GM12878 (cell line): ENCODE results near the gene CNTNAP5. TPM values are rescaled to one million over a fixed set of nuclear protein-coding genes. Genes with fewer than 3 reads are reported as not detected.

Source experiments
- ATAC-seq: fragments of 200-7000 bp; cut with Tn5 transposase; 3 replicates; pipeline ENCODE4 v1.9.1; 2020; ENCODE audit warnings: mild to moderate bottlenecking, moderate library complexity
- BruUV-seq: library from RNA; stranded (reverse); fragments of 400-500 nt; replicated peaks from 2 replicates; lab custom pipeline; 2021; lab: Mats Ljungman, UMichigan
- CTCF ChIA-PET: fragments of 300-600 bp; sonication (Branson Sonifier 250); formaldehyde crosslinking; extraction: SDS; loops from one replicate; lab custom pipeline; 2021; ENCODE audit warnings: inconsistent platforms; lab: Yijun Ruan, JAX
- POLR2A ChIA-PET: fragments of 350-600 bp; formaldehyde crosslinking; extraction: SDS; loops from one replicate; lab custom pipeline; 2021; ENCODE audit warnings: inconsistent platforms; lab: Charles Lee
- RAD21 ChIA-PET: fragments of 300-600 bp; sonication (Branson Sonifier 250); formaldehyde crosslinking; loops from one replicate; lab custom pipeline; 2023; ENCODE audit warnings: antibody characterized with exemption; ENCODE audit not compliant: unreplicated experiment; lab: Charles Lee
- SMC1A ChIA-PET: fragments of 300-600 bp; sonication (Branson Sonifier 250); formaldehyde crosslinking; loops from one replicate; lab custom pipeline; 2023; ENCODE audit not compliant: unreplicated experiment, uncharacterized antibody; lab: Charles Lee
- DNase-seq: peaks from one replicate; pipeline ENCODE4 v3.0.0-alpha.2; 2011; ENCODE audit warnings: low read depth, low spot score
- FAIRE-seq: peaks from 3 replicates; lab custom pipeline; 2011; peaks lifted over from hg19 to GRCh38; lab: Jason Lieb, UNC
- H2AFZ ChIP-seq: 2 replicates; pipeline ENCODE4 v1.6.0; 2011; ENCODE audit warnings: low read depth, low read length, control low read depth; ENCODE audit not compliant: control insufficient read depth
- H3K27ac ChIP-seq: 2 replicates; pipeline ENCODE4 v1.5.1; 2011; ENCODE audit warnings: control low read depth; ENCODE audit not compliant: control insufficient read depth, insufficient read depth
- H3K27me3 ChIP-seq, 2 experiments: replicated peaks in 1 of 2; 2 replicates each; pipeline versions ENCODE4 v1.6.0 to v1.6.1; 2011; ENCODE audit warnings: low read length in 1 of 2; ENCODE audit not compliant: control insufficient read depth in 2 of 2, insufficient read depth in 2 of 2
- H3K36me3 ChIP-seq, 2 experiments: 2 replicates each; pipeline ENCODE4 v1.5.1; 2011; ENCODE audit warnings: low read length in 1 of 2; ENCODE audit not compliant: control insufficient read depth in 2 of 2, insufficient read depth in 2 of 2
- H3K4me1 ChIP-seq: 2 replicates; pipeline ENCODE4 v1.6.1; 2011; ENCODE audit warnings: mild to moderate bottlenecking, low read length, moderate library complexity, mixed read lengths; ENCODE audit not compliant: control insufficient read depth, insufficient read depth
- H3K4me2 ChIP-seq: 2 replicates; pipeline ENCODE4 v1.6.0; 2011; ENCODE audit warnings: control low read depth; ENCODE audit not compliant: control insufficient read depth, insufficient read depth
- H3K4me3 ChIP-seq: fragments of 200-600 bp; sonication (generic); 2 replicates; pipeline ENCODE4 v1.5.1; 2016
- H3K79me2 ChIP-seq: 2 replicates; pipeline ENCODE4 v1.6.0; 2011; ENCODE audit warnings: low read length; ENCODE audit not compliant: control insufficient read depth, insufficient read depth
- H3K9ac ChIP-seq: 2 replicates; pipeline ENCODE4 v1.8.0; 2011; ENCODE audit warnings: low read length, control low read depth, mixed read lengths; ENCODE audit not compliant: control insufficient read depth, insufficient read depth
- H3K9me3 ChIP-seq: replicated peaks from 3 replicates; pipeline ENCODE4 v1.5.1; 2011; ENCODE audit warnings: mild to moderate bottlenecking, low read length; ENCODE audit not compliant: control insufficient read depth, insufficient read depth
- H4K20me1 ChIP-seq: 2 replicates; pipeline ENCODE4 v1.6.0; 2011; ENCODE audit not compliant: control insufficient read depth, insufficient read depth
- CHD1 ChIP-seq: IDR thresholded peaks from 2 replicates; pipeline ENCODE4 v1.6.1; 2012; ENCODE audit warnings: low read depth, low read length, improper control_type of control experiment
- IRF5 ChIP-seq: fragments of 450-650 bp; IDR thresholded peaks from 2 replicates; pipeline ENCODE4 v1.6.1; 2017; ENCODE audit warnings: borderline replicate concordance
- JUND ChIP-seq: IDR thresholded peaks from 2 replicates; pipeline ENCODE4 v1.6.1; 2012; ENCODE audit warnings: low read depth, mild to moderate bottlenecking, low read length, improper control_type of control experiment, moderate library complexity
- PML ChIP-seq: IDR thresholded peaks from 2 replicates; pipeline ENCODE4 v1.6.1; 2012; ENCODE audit warnings: low read length, inconsistent platforms
- POLR2AphosphoS2 ChIP-seq: IDR thresholded peaks from 2 replicates; pipeline ENCODE4 v1.6.1; 2011; ENCODE audit warnings: low read depth, mild to moderate bottlenecking, low read length, improper control_type of control experiment, moderate library complexity
- SMARCA5 ChIP-seq: fragments of 450-650 bp; IDR thresholded peaks from 2 replicates; pipeline ENCODE4 v1.6.1; 2017; ENCODE audit warnings: mild to moderate bottlenecking
- USF1 ChIP-seq: IDR thresholded peaks from 2 replicates; pipeline ENCODE4 v1.6.1; 2011; ENCODE audit warnings: borderline replicate concordance, low read depth, mild to moderate bottlenecking, moderate library complexity, mixed read lengths, low read length; ENCODE audit not compliant: insufficient read depth; ENCODE audit errors: extremely low read length
- ZBTB40 ChIP-seq: fragments of 450-650 bp; IDR thresholded peaks from 2 replicates; pipeline ENCODE4 v1.6.1; 2016; ENCODE audit warnings: mild to moderate bottlenecking, moderate library complexity, borderline replicate concordance
- WGBS: methylation state at CpG from one replicate; pipeline ENCODE4 v1.1.6; 2016; ENCODE audit warnings: low lambda C conversion rate; ENCODE audit not compliant: insufficient replicate concordance, insufficient coverage; ENCODE audit errors: missing lambda C conversion rate; 5-methylcytosine and 5-hydroxymethylcytosine counted together
- in situ Hi-C: fragments of 300-500 bp; cut with MboI; formaldehyde crosslinking; loops from 9 replicates; pipeline ENCODE4 v1.14.3; 2018; ENCODE audit warnings: mixed read lengths
- intact Hi-C: fragments of 100-400 bp; cut with micrococcal nuclease; formaldehyde crosslinking; loops from one replicate; pipeline ENCODE4 v1.14.2; 2022; ENCODE audit not compliant: unreplicated experiment
- polyA plus RNA-seq, 11 experiments: library from polyadenylated mRNA; depleted of rRNA in 4 of 11; unstranded in 6 of 11; stranded (reverse) in 5 of 11; fragments of >200 nt; fragmentation: Nextera tagmentation in 4 of 11; fragmentation: Illumina TruSeq in 1 of 11; extraction: Ambion mirVana in 4 of 11; extraction: Trizol in 1 of 11; gene quantifications; 1 replicate in 1 of 11; 2 replicates in 10 of 11; pipeline versions ENCODE4 v1.2.1 to v1.2.3, GENCODE V29; 2011 to 2016; ENCODE audit warnings: inconsistent platforms in 2 of 11, missing spikeins in 2 of 11, low read depth in 1 of 11
- total RNA-seq, 4 experiments: library from RNA; depleted of rRNA in 3 of 4; stranded (reverse); fragments of >200 nt in 3 of 4; fragmentation: Illumina TruSeq in 1 of 4; extraction: Trizol in 1 of 4; gene quantifications; 2 replicates each; pipeline versions ENCODE4 v1.2.1 to v1.2.3, GENCODE V29; 2013 to 2021

CNTNAP5 gene
- total and polyA plus RNA-seq, 10 of the 15 experiments (the other 5 are each of a cell fraction or from before 2014, with no cell fraction given) = not detected

- Histone ChIP-seq H3K4me2 (no peak overlapping the region), H3K36me3 (no peaks in the 10 kb centered on the region)
- no peak for TF ChIP-seq ZBTB40
- TF ChIP-seq, all 136 proteins: peak for 0
- Histone ChIP-seq H3K4me1 (no peaks in the 10 kb centered on the region), H3K27me3 (no peaks in the 10 kb centered on the region), H3K4me3 (no peak overlapping the region), H3K9me3 (no peaks in the 10 kb centered on the region), H2AFZ (no peak overlapping the region), H4K20me1 (no peaks in the 10 kb centered on the region), H3K79me2 (no peaks in the 10 kb centered on the region), H3K27ac (no peak overlapping the region), H3K9ac (no peak overlapping the region)
- intact Hi-C loops = no loop called here
- CTCF ChIA-PET = no interaction called here
- RAD21 ChIA-PET = no interaction called here
- BruUV-seq = no TSS peak
- in situ Hi-C loops = no loop called here
- 0% methylated on average over 1 of the region's 1 CpG for WGBS
- no peak for FAIRE-seq
- no peak for DNase-seq
- no peak for ATAC-seq
- SMC1A ChIA-PET = no interaction called here
- POLR2A ChIA-PET = no interaction called here
Observed at GRCh38 chr2:124652099-124652498, 627.0 kb downstream of the CNTNAP5 start.

GRCh38 chr2:124658373-124658772, 633.3 kb downstream of the CNTNAP5 start:
- H3K9ac ChIP-seq = no peak overlapping the region
- no peak overlapping the region for H3K4me3 ChIP-seq
- ATAC-seq = no peak
- H3K36me3 ChIP-seq = no peaks in the 10 kb centered on the region
- 20% methylated on average over 3 of the region's 3 CpGs for WGBS
- no peak for DNase-seq
- H3K27me3 ChIP-seq = no peaks in the 10 kb centered on the region
- H3K79me2 ChIP-seq = no peaks in the 10 kb centered on the region
- ChIA-PET POLR2A (no interaction called here), SMC1A (no interaction called here), CTCF (no interaction called here), RAD21 (no interaction called here)
- H3K27ac ChIP-seq = no peak overlapping the region
- no TSS peak for BruUV-seq
- intact Hi-C loops = no loop called here
- no peak for FAIRE-seq
- no peaks in the 10 kb centered on the region for H3K4me1 ChIP-seq
- in situ Hi-C loops = no loop called here
- H3K4me2 ChIP-seq = no peak overlapping the region
- no peak overlapping the region for H2AFZ ChIP-seq
- TF ChIP-seq CHD1 = no peak
- TF ChIP-seq IRF5 = no peak
- TF ChIP-seq JUND = no peak
- no peak for TF ChIP-seq SMARCA5
- TF ChIP-seq USF1 = no peak
- no peak for TF ChIP-seq POLR2AphosphoS2
- TF ChIP-seq PML = no peak
- H4K20me1 ChIP-seq = no peaks in the 10 kb centered on the region
- H3K9me3 ChIP-seq = no peaks in the 10 kb centered on the region
